ENCODE results near the gene TNFAIP2. TPM values are rescaled to one million over a fixed set of nuclear protein-coding genes. Genes with fewer than 3 reads are reported as not detected.

The TNFAIP2 gene
- total and polyA plus RNA-seq, 9 of the 15 experiments (the other 6 are each of a cell fraction or from before 2014, with no cell fraction given), result 22.6 to 68.6 (median 44.6) TPM

GRCh38 chr14:103099081-103099732 lies 24.1 kb upstream of the TNFAIP2 start:
- H3K9me3 ChIP-seq (replicated peaks; ENCODE audit: control insufficient read depth, insufficient read depth, low read depth, low read length), result no peaks in the 10 kb centered on the region
- peak; percentile 94 for ATAC-seq
- TF ChIP-seq MAFK (IDR thresholded peaks at IDR 0.05; ENCODE audit: low read length), result no peak
- TF ChIP-seq PHTF2 (CRISPR knock-in tag; IDR thresholded peaks at IDR 0.05), result no peak
- no peak for TF ChIP-seq RUNX1 (IDR thresholded peaks at IDR 0.05; ENCODE audit: low read depth)
- TF ChIP-seq LARP7 (IDR thresholded peaks at IDR 0.05), result no peak
- TF ChIP-seq TAF1 (IDR thresholded peaks at IDR 0.05; ENCODE audit: control insufficient read depth, extremely low read depth, insufficient read depth, low read length, severe bottlenecking), result no peak
- TF ChIP-seq TCF7L2 (IDR thresholded peaks at IDR 0.05; ENCODE audit: low read depth, low read length), result no peak
- no peak for TF ChIP-seq ATF1 (CRISPR knock-in tag; IDR thresholded peaks at IDR 0.05)
- TF ChIP-seq ATF1 (tag; IDR thresholded peaks at IDR 0.05), result no peak
- TF ChIP-seq NRF1 (conservative IDR thresholded peaks at IDR 0.05 in 1 of 2, IDR thresholded peaks at IDR 0.05 in 1 of 2), result peak in 1 of 2 experiments; percentile 59; a peak in 2 of 4 replicates
- peak; percentile 47; the same call in 1 of the 2 replicates for TF ChIP-seq ZFX (CRISPR knock-in tag; IDR thresholded peaks at IDR 0.05)
- TF ChIP-seq, protein P1, sequence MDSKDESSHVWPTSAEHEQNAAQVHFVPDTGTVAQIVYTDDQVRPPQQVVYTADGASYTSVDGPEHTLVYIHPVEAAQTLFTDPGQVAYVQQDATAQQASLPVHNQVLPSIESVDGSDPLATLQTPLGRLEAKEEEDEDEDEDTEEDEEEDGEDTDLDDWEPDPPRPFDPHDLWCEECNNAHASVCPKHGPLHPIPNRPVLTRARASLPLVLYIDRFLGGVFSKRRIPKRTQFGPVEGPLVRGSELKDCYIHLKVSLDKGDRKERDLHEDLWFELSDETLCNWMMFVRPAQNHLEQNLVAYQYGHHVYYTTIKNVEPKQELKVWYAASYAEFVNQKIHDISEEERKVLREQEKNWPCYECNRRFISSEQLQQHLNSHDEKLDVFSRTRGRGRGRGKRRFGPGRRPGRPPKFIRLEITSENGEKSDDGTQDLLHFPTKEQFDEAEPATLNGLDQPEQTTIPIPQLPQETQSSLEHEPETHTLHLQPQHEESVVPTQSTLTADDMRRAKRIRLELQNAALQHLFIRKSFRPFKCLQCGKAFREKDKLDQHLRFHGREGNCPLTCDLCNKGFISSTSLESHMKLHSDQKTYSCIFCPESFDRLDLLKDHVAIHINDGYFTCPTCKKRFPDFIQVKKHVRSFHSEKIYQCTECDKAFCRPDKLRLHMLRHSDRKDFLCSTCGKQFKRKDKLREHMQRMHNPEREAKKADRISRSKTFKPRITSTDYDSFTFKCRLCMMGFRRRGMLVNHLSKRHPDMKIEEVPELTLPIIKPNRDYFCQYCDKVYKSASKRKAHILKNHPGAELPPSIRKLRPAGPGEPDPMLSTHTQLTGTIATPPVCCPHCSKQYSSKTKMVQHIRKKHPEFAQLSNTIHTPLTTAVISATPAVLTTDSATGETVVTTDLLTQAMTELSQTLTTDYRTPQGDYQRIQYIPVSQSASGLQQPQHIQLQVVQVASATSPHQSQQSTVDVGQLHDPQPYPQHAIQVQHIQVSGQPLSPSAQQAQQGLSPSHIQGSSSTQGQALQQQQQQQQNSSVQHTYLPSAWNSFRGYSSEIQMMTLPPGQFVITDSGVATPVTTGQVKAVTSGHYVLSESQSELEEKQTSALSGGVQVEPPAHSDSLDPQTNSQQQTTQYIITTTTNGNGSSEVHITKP (IDR thresholded peaks at IDR 0.05; ENCODE audit: partially characterized antibody), result peak; percentile 76
- TF ChIP-seq MTF1 (CRISPR knock-in tag; IDR thresholded peaks at IDR 0.05; ENCODE audit: borderline replicate concordance), result no peak
- TF ChIP-seq EGR1 (conservative IDR thresholded peaks at IDR 0.05), result peak; percentile 67
- TF ChIP-seq ZNF551 (CRISPR knock-in tag; IDR thresholded peaks at IDR 0.05), result no peak
- peak; percentile 84 for TF ChIP-seq ARID1B (IDR thresholded peaks at IDR 0.05)
- no peak for TF ChIP-seq ADNP (tag; IDR thresholded peaks at IDR 0.05)
- no peak for TF ChIP-seq RCOR1 (IDR thresholded peaks at IDR 0.05; ENCODE audit: borderline replicate concordance in 1 of 2, low read depth in 2 of 2, low read length in 2 of 2)
- TF ChIP-seq, protein P2, sequence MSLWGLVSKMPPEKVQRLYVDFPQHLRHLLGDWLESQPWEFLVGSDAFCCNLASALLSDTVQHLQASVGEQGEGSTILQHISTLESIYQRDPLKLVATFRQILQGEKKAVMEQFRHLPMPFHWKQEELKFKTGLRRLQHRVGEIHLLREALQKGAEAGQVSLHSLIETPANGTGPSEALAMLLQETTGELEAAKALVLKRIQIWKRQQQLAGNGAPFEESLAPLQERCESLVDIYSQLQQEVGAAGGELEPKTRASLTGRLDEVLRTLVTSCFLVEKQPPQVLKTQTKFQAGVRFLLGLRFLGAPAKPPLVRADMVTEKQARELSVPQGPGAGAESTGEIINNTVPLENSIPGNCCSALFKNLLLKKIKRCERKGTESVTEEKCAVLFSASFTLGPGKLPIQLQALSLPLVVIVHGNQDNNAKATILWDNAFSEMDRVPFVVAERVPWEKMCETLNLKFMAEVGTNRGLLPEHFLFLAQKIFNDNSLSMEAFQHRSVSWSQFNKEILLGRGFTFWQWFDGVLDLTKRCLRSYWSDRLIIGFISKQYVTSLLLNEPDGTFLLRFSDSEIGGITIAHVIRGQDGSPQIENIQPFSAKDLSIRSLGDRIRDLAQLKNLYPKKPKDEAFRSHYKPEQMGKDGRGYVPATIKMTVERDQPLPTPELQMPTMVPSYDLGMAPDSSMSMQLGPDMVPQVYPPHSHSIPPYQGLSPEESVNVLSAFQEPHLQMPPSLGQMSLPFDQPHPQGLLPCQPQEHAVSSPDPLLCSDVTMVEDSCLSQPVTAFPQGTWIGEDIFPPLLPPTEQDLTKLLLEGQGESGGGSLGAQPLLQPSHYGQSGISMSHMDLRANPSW (CRISPR knock-in tag; IDR thresholded peaks at IDR 0.05), result no peak

More at GRCh38 chr14:103099081-103099732, 24.1 kb upstream of the TNFAIP2 start:
- Histone ChIP-seq H3K4me3 (peak overlapping the region; percentile 29), H3K36me3 (ENCODE audit: control insufficient read depth, insufficient read depth, low read length) (peaks cover 6% of the 10 kb centered on the region; the same call in 1 of the 3 replicates), H3K27ac (ENCODE audit: extremely low read depth, low read depth, low read length) (peak overlapping the region; percentile 84), H3K4me2 (ENCODE audit: insufficient read depth, low read length) (peak overlapping the region; percentile 85), H3K79me2 (ENCODE audit: control insufficient read depth, insufficient read depth, low read length) (peaks cover 11% of the 10 kb centered on the region; the same call in 2 of the 3 replicates), H3K4me1 (replicated peaks in 1 of 2; ENCODE audit: control insufficient read depth in 2 of 2, insufficient read depth in 2 of 2, low read length in 2 of 2) (peaks cover 26 to 85% of the 10 kb centered on the region in 2 experiments), H2AFZ (ENCODE audit: low read depth, low read length) (peak overlapping the region; percentile 94), H3K9me1 (ENCODE audit: control insufficient read depth, insufficient read depth, low read length) (no peaks in the 10 kb centered on the region), H3K27me3 (ENCODE audit: control insufficient read depth in 2 of 2, insufficient read depth in 2 of 2, low read length in 2 of 2) (no peaks in the 10 kb centered on the region), H4K20me1 (replicated peaks; ENCODE audit: control insufficient read depth, insufficient read depth, low read length) (no peaks in the 10 kb centered on the region), H3K9ac (ENCODE audit: insufficient read depth in 1 of 2, low read depth in 2 of 2, low read length in 2 of 2) (peak overlapping the region; percentile 62 to 91)
- in situ Hi-C loops (cut with MboI) (no loop called here), intact Hi-C loops (cut with micrococcal nuclease) (no loop called here)
- CTCF ChIA-PET (ENCODE audit: low intra/inter-chr PET ratio), result no interaction called here
- peak; percentile 73 to 88 (median 80) for DNase-seq (ENCODE audit: extremely low read depth in 1 of 4, low spot score in 3 of 4)
- BruUV-seq (replicated peaks), result no TSS peak
- peak; percentile 83 for FAIRE-seq
- POLR2A ChIA-PET, result interaction anchor here (0.5 to 2.0 kb wide), 3 partner anchors 11 to 428 kb away, joined by 3 to 7 read pairs (median 4); no protein-coding TSS in a partner anchor
- WGBS (ENCODE audit: insufficient coverage, low coverage, missing lambda C conversion rate), result 0% methylated on average over 8 of the region's 12 CpGs

Measured in K562 (cell line).